GM06990 (cell line): Measurements from ENCODE around the gene MBP.

Experiments used
- DNase-seq: peaks from one replicate; pipeline ENCODE4 v3.0.0-alpha.2; 2011; ENCODE audit not compliant: insufficient read length; ENCODE audit errors: extremely low read depth
- H3K27me3 ChIP-seq: replicated peaks from 2 replicates; pipeline ENCODE4 v1.6.0; 2011; ENCODE audit warnings: low read length; ENCODE audit not compliant: control insufficient read depth, insufficient read depth
- H3K36me3 ChIP-seq: 2 replicates; pipeline ENCODE4 v1.5.1; 2011; ENCODE audit warnings: low read length; ENCODE audit not compliant: control insufficient read depth, insufficient read depth
- H3K4me3 ChIP-seq: replicated peaks from 2 replicates; pipeline ENCODE4 v1.5.1; 2011; ENCODE audit warnings: low read depth, mild to moderate bottlenecking, control low read depth, low read length
- TF ChIP-seq, protein P1 (sequence below): IDR thresholded peaks from 2 replicates; pipeline ENCODE4 v1.5.1; 2011; ENCODE audit warnings: low read length, control low read depth, mild to moderate bottlenecking, inconsistent platforms; ENCODE audit not compliant: insufficient read depth, poor library complexity, severe bottlenecking

Gene MBP

DNA sequence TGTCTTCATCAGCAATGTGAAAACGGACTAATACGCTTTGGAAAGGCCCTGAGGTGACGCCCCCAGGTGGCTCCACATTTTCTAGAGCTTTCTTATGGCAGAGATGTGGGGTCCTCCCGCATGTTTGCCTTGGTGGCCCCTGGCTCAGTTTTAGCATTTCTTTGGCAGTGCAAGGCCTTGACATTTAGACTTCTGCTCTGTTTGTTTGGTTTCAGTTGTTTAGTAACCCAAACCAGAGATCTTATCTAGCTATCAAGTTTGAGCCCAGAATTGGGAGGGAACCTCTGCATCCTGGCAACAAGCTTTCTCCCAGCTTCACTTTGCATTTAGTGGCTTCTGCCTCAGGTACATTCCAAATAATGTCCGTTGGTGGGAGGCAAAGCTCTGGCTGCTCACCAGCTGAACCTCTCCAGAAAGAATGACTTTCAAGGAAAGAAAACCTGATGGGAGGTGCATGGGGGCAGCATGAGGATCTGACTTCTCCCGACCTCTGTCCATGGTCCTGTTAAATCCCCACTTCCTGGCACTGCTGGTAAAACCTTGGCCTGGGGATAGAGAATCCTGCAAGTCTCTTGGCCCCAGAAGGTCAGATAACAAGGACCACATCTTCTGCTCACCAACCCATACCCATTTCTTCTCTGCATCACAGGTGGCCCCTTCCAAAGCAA, 12.0 kb upstream of the MBP start:
- Histone ChIP-seq H3K4me3 (no peak overlapping the region), H3K27me3 (no peaks in the 10 kb centered on the region), H3K36me3 (no peaks in the 10 kb centered on the region)
- TF ChIP-seq, protein P1, sequence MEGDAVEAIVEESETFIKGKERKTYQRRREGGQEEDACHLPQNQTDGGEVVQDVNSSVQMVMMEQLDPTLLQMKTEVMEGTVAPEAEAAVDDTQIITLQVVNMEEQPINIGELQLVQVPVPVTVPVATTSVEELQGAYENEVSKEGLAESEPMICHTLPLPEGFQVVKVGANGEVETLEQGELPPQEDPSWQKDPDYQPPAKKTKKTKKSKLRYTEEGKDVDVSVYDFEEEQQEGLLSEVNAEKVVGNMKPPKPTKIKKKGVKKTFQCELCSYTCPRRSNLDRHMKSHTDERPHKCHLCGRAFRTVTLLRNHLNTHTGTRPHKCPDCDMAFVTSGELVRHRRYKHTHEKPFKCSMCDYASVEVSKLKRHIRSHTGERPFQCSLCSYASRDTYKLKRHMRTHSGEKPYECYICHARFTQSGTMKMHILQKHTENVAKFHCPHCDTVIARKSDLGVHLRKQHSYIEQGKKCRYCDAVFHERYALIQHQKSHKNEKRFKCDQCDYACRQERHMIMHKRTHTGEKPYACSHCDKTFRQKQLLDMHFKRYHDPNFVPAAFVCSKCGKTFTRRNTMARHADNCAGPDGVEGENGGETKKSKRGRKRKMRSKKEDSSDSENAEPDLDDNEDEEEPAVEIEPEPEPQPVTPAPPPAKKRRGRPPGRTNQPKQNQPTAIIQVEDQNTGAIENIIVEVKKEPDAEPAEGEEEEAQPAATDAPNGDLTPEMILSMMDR, result no peak
- DNase-seq, result no peak

DNA sequence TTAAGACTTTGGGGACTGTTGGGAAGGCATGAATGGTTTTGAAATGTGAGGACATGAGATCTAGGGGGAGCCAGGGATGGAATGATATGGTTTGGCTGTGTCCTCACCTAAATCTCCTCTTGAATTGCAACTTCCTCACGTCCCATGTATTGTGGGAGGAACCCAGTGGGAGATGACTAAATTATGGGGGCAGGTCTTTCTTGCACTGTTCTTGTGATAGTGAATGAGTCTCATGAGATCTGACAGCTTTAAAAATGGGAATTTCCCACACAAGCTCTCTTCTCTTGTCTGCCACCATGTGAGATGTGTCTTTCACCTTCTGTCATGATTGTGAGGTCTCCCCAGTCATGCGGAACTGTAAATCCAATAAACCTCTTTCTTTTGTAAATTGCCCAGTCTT, 11.5 kb upstream of the MBP start:
- DNase-seq, result no peak
- no peak overlapping the region for H3K4me3 ChIP-seq
- H3K27me3 ChIP-seq, result no peaks in the 10 kb centered on the region
- H3K36me3 ChIP-seq, result no peaks in the 10 kb centered on the region
- TF ChIP-seq, protein P1, result no peak

DNA sequence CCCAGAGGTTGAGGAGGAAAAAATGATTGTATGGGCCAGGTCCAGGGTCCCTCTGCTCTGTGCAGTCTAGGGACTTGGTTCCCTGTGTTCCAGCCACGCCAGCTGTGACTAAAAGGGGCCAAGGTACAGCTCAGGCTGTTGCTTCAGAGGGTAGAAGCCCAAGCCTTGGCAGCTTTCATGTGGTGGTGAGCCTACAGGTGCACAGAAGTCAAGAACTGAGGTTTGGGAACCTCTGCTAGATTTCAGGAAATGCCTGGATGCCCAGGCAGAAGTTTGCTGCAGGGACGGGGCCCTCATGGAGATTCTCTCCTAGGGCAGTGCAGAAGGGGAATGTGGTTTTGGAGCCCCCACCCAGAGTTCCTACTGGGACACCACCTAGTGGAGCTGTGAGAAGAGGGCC, 10.6 kb upstream of the MBP start:
- no peaks in the 10 kb centered on the region for H3K36me3 ChIP-seq
- H3K27me3 ChIP-seq, result no peaks in the 10 kb centered on the region
- DNase-seq, result no peak
- H3K4me3 ChIP-seq, result no peak overlapping the region
- TF ChIP-seq, protein P1, result no peak

DNA sequence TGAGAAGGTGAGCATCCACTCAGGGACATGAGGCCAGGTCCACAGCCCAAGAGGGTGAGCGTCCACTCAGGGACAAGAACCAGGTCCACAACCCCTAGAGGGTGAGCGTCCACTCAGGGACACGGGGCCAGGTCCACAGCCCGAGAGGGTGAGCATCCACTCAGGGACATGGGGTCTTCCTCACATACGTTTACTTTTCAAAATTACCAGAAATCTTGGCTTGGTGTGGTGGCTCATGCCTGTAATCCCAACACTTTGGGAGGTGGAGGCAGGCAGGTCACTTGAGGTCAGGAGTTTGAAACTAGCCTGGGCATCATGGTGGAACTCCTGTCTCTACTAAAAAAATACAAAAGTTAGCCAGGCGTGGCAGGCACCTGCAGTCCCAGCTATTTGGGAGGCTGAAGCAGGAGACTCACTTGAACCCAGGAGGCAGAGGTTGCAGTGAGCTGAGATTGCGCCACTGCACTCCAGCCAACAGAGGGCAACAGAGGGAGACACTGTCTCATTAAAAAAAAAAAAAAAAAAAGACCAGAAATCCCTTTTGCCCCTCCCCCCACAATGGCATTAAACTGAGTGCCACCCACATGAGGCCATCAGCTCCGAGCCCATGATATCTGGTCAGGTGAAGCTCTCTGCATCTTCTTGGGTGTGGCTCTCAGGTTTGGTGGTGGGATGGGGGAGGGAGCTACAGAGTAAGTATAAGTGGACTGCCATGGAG, 9.0 kb upstream of the MBP start:
- no peaks in the 10 kb centered on the region for H3K27me3 ChIP-seq
- no peak for DNase-seq
- TF ChIP-seq, protein P1, result no peak
- H3K36me3 ChIP-seq, result no peaks in the 10 kb centered on the region
- H3K4me3 ChIP-seq, result no peak overlapping the region

DNA sequence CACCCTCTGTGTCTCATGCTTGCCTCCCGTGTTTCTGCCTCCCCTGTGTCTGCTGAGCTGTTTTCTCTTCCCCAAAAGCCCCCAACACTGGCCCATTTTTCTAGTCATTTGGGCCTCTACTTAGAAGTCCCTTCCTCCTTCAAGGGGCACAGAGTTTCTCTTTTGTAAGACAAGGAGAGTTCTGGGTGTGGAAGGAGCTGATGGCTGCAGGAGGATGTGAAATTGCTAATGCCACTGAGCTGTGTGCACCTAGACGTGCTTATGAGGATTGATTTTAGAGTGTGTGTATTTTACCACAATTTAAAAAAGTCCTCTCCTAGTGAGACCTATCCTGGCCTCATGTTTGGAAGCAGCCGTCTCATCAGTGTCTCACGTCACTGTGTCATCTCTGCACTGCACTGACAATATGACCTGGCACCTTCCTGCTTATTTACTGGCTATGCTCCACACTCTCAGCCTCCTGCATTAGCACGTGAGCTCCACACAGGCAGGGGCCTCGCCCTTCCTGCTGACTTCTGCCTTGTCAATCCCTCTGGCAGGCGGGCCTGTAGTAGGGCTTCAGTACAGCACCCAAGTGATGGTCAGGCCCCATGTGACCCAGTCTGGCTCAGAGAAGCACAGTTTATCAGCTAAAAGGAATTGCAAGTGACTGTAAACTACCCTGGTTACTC, 8.0 kb upstream of the MBP start:
- TF ChIP-seq, protein P1, result no peak
- no peaks in the 10 kb centered on the region for H3K36me3 ChIP-seq
- no peak overlapping the region for H3K4me3 ChIP-seq
- DNase-seq, result no peak
- no peaks in the 10 kb centered on the region for H3K27me3 ChIP-seq
